Gastroesophageal sphincter (tissue), 3 donors: ENCODE results near the gene OR2AT4.
"Not testable (repeated sequence)": the region's sequence is repeated elsewhere in the genome, so short reads cannot be mapped to it uniquely, and the experiment has no call there.

Source experiments
- POLR2A ChIP-seq, 2 donors: fragments of 450-650 bp; IDR thresholded peaks; one replicate each; pipeline ENCODE4 v1.6.1; 2017; ENCODE audit warnings: antibody characterized with exemption in 2 of 2, mild to moderate bottlenecking in 2 of 2, moderate library complexity in 1 of 2
- POLR2AphosphoS5 ChIP-seq: sonication (generic); formaldehyde crosslinking; IDR thresholded peaks from one replicate; pipeline ENCODE4 v1.6.1; 2017; ENCODE audit warnings: antibody characterized with exemption
- TF ChIP-seq, protein P1 (sequence below), 4 experiments: fragments of 200-600 bp in 2 of 4; fragments of 450-650 bp in 2 of 4; sonication (generic) in 1 of 4; IDR thresholded peaks; one replicate each; pipeline ENCODE4 v1.5.1; 2017 to 2019; ENCODE audit warnings: antibody characterized with exemption in 4 of 4, mild to moderate bottlenecking in 2 of 4, moderate library complexity in 2 of 4

DNA sequence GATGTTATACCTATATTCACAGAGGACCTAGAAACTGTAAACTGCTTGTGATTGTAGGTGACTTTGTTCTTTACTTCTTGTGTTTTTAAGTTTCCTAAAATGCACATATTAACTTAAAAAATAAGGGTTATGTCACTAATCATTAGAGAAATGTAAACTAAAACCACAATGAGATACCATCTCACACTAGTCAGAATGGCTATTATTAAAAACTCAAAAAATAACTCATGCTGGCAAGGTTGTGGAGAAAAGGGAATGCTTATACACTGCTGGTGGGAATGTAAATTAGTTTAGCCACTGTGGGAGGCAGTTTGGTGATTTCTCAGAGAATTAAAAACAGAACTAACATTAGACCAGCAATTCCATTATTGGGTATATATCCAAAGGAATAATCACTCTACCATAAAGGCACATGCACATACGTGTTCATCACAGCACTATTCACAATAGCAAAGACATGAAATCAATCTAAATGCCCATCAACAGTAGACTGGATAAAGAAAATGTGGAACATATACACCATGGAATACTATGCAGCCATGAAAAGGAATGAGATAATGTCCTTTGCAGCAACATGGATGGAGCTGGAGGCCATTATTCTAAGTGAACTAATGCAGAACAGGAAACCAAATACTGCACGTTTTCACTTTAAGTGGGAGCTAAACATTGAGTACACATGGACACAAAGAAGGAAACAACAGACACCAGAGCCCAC lies 9.4 kb upstream of the OR2AT4 start:
- not testable (repeated sequence) for TF ChIP-seq POLR2A (IDR thresholded peaks at IDR 0.05); POLR2AphosphoS5
- TF ChIP-seq, protein P1, sequence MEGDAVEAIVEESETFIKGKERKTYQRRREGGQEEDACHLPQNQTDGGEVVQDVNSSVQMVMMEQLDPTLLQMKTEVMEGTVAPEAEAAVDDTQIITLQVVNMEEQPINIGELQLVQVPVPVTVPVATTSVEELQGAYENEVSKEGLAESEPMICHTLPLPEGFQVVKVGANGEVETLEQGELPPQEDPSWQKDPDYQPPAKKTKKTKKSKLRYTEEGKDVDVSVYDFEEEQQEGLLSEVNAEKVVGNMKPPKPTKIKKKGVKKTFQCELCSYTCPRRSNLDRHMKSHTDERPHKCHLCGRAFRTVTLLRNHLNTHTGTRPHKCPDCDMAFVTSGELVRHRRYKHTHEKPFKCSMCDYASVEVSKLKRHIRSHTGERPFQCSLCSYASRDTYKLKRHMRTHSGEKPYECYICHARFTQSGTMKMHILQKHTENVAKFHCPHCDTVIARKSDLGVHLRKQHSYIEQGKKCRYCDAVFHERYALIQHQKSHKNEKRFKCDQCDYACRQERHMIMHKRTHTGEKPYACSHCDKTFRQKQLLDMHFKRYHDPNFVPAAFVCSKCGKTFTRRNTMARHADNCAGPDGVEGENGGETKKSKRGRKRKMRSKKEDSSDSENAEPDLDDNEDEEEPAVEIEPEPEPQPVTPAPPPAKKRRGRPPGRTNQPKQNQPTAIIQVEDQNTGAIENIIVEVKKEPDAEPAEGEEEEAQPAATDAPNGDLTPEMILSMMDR (IDR thresholded peaks at IDR 0.05) = not testable (repeated sequence)
